A549 treated with dexamethasone at 1 μM for 4 hours (cell line): Measurements from ENCODE around the gene THOC5. TPM values are rescaled to one million over a fixed set of nuclear protein-coding genes. Genes with fewer than 3 reads are reported as not detected.

Experiments used
- total RNA-seq: library from RNA; stranded (reverse); fragments of 200-300 nt; extraction: Qiagen RNA extraction; gene quantifications from 5 replicates; pipeline ENCODE4 v1.2.3, GENCODE V29; 2022

THOC5 gene
- 29.2 to 32.5 TPM (median 30.5 TPM) in 5 replicates for total RNA-seq

DNA sequence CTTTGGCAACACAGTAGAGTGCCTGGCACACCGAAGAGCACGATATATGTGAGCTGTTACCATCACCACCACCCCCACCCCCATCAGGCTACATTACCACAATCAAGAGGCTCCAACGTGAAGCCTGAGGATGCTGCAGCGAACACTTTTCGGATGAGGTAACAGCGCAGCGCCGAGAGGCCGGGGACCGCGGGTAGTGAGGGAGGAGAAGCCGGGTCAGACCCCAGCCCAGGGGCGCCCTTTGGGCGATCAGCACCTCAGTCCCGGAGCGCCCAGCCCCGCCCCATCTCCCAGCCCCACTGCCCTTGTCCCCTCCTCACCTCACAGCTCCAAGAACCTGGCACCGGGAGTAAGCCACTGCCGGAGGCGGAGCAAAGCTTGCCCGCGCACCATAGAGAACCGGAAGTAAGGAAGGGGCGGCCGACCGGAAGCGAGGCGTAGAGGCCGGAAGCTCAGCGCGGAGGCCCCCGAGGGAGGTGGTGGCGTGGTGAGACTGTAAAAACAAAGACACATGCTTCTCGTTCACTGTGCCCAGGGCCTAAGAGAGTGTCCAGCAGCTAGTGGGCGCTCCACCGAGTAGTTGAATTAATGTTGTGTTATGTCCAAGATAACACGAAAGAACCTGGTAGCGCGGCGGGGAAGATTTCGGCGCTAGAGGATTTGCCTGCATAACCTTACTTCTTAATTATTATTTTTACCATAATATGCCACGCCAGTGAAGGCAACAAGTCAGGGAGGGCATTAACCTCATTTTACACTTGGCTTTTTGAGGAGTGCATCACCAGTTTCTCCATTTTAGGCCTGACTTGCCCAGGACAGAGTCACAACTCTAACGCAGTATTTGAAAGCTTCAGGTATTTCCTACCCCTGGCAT, at the start of gene THOC5:
Gene THOC5 (minus strand): TSS at position 407 of the 874 bp plus-strand sequence. CDS start 4,610 bp downstream, outside the sequence.

DNA sequence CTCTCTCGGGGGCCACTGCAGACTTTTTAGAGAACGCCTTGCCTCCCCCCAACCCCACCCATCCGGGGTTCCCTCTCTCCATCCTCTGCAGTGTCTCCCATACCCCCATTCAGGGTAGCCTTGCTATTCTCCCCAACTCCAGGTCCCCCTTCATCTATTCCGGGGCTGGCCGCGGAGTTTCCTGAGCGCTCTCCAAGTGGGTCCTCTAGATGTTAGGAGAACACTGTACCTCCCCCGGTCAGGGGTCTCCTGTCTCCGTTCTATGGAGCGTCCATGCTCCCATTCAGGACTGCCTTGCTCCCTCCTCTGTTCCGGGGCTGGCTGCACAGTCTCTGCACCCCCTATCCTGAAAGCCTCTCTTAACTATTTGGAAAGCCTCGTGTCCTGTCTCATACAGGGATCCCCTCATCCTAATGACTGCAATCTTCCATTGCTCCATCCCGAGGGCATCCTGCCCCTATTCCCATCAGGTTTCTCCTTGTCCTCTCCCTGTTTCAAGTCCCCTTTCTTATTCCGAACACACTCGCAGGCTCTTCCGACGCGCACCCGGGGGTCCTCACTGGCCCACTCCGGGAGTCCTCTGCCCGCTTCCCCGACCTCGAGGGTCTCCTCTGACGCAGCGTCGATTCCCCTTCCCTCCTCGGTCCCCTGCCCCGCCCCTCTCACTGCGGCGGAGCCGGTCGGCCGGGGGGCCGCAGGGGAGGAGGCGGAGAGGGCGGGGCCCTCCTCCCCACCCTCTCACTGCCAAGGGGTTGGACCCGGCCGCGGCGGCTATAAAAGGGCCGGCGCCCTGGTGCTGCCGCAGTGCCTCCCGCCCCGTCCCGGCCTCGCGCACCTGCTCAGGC, 73.9 kb downstream of the THOC5 start, which contains the start of gene NEFH:
Gene NEFH (plus strand): TSS at position 802 of the 845 bp plus-strand sequence. CDS start 45 bp downstream, outside the sequence.

Other genes starting within 250 kb of the THOC5 start
- 23.8 to 41.8 TPM (median 37.9 TPM) in 5 replicates for gene GAS2L1, start 247.1 kb downstream of the THOC5 start, total RNA-seq
- gene RASL10A, start 238.1 kb downstream of the THOC5 start, total RNA-seq, result 0.11 to 0.25 TPM (median 0.19 TPM) in 5 replicates
- gene AP1B1, start 165.2 kb downstream of the THOC5 start, total RNA-seq, result 20.9 to 30.4 TPM (median 30.0 TPM) in 5 replicates
- gene RFPL1, start 115.2 kb downstream of the THOC5 start, total RNA-seq, result not detected in 5 replicates
- gene NEFH, start 73.5 kb downstream of the THOC5 start, total RNA-seq, result 0.07 to 0.17 TPM (median 0.12 TPM) in 5 replicates
- gene NIPSNAP1, start 27.4 kb upstream of the THOC5 start, total RNA-seq, result 58.3 to 64.0 TPM (median 61.9 TPM) in 5 replicates
- gene NF2, start 49.9 kb upstream of the THOC5 start, total RNA-seq, result 14.4 to 18.6 TPM (median 16.3 TPM) in 5 replicates
- gene CABP7, start 166.2 kb upstream of the THOC5 start, total RNA-seq, result 0.03 to 0.21 TPM (median 0.18 TPM) in 5 replicates
- gene ZMAT5, start 213.2 kb upstream of the THOC5 start, total RNA-seq, result 13.3 to 20.0 TPM (median 18.0 TPM) in 5 replicates
- gene UQCR10, start 213.6 kb upstream of the THOC5 start, total RNA-seq, result 104 to 132 TPM (median 115 TPM) in 5 replicates